GM19193 (cell line): ENCODE results near the gene RUBCN.
A peak's percentile ranks its signal among the peaks of the same experiment; 100 is the strongest.

Experiments used
- POLR2A ChIP-seq: IDR thresholded peaks from 4 replicates; pipeline ENCODE4 v1.6.1; 2011; ENCODE audit not compliant: insufficient read depth, insufficient read length; ENCODE audit errors: extremely low read depth

Gene RUBCN

DNA sequence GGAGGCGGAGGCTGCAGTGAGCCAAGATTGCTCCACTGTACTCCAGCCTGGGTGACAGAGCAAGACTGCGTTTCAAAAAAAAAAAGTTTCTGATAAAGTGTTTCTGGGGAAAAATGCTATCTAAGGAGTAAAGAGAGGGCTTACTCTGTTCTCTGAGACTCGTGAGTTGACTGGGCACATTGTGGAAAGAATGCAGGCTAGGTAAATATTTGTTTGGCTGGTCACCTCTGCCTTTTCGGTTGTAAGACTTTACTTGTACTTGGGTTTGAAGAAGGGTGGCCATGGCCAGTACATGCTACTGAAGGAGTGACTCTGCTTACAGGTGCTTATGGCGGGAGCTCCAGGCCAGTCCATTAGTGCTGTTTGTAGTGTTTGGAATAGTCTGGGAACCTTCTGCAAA lies 68.7 kb downstream of the RUBCN start:
- no peak for TF ChIP-seq POLR2A

DNA sequence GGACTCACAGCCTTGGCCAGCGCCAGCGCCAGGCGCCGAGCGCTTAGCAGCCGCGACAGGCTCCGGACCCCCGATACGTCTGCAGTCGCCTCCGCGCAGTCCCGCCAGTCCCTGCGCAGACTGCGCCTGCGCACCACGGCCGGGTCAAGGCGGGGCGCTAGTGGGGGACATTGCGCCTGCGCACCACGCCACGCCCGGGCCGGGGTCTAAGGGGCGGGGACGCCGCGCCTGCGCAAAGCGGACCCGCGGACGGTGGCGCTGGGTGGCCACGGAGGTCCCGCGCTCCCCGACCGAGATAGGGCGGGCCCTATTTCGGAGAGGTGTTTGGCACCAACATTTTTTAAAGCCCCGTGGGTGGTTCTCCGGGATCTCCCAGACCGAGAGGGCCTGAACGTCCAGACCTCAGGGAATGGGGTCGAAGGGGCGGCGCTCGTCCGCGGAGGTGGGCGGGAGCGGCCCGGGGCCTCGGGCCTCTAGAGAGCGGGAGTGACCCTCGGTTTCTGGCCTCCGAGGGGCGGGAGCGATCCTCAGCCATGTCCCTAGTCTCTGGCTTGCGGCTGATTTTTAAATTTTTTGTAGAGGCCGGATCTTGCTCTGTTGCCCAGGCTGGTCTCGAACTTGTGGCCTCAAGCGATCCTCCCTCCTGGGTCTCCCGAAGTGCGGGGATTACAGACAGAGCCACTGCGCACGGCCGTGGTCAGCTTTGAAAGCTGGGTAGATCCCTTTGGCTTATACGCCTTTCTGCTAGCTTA lies 108.8 kb downstream of the RUBCN start:
- peak; percentile 43 for TF ChIP-seq POLR2A
